ENCODE results near the gene FKBP10. TPM values are rescaled to one million over a fixed set of nuclear protein-coding genes. Genes with fewer than 3 reads are reported as not detected.

The FKBP10 gene
- total RNA-seq, 1 donor from 2014 or later: 154 TPM

GRCh38 chr17:41813699-41814124 lies 908 bp downstream of the FKBP10 start:
- Mint-ChIP-seq H3K27me3 (no peaks in the 10 kb centered on the region), H3K9me3 (ENCODE audit: low read depth) (no peaks in the 10 kb centered on the region), H3K4me3 (ENCODE audit: low read depth) (peak overlapping the region; percentile 91), H3K4me1 (ENCODE audit: low read depth) (peaks cover 19% of the 10 kb centered on the region), H3K36me3 (ENCODE audit: insufficient read depth) (peaks cover 5% of the 10 kb centered on the region), H3K27ac (peak overlapping the region; percentile 86)
- no peak for TF ChIP-seq CTCF (IDR thresholded peaks at IDR 0.05; ENCODE audit: unreplicated experiment)
- no peak for DNase-seq (ENCODE audit: low spot score, unreplicated experiment)

- peak overlapping the region; percentile 91 for H3K4me3 Mint-ChIP-seq (ENCODE audit: low read depth)
- peaks cover 19% of the 10 kb centered on the region for H3K4me1 Mint-ChIP-seq (ENCODE audit: low read depth)
- no peak for DNase-seq (ENCODE audit: low spot score, unreplicated experiment)
- no peaks in the 10 kb centered on the region for H3K27me3 Mint-ChIP-seq
- no peaks in the 10 kb centered on the region for H3K9me3 Mint-ChIP-seq (ENCODE audit: low read depth)
- no peak overlapping the region for H3K27ac Mint-ChIP-seq
- TF ChIP-seq CTCF (IDR thresholded peaks at IDR 0.05; ENCODE audit: unreplicated experiment): no peak
- H3K36me3 Mint-ChIP-seq (ENCODE audit: insufficient read depth): peaks cover 5% of the 10 kb centered on the region
These were observed 1.4 kb downstream of the FKBP10 start for GRCh38 chr17:41814195-41814594.

- Mint-ChIP-seq H3K9me3 (ENCODE audit: low read depth) (no peaks in the 10 kb centered on the region), H3K27ac (no peak overlapping the region), H3K4me1 (ENCODE audit: low read depth) (peaks cover 9% of the 10 kb centered on the region), H3K36me3 (ENCODE audit: insufficient read depth) (peaks cover 2% of the 10 kb centered on the region), H3K27me3 (no peaks in the 10 kb centered on the region), H3K4me3 (ENCODE audit: low read depth) (no peak overlapping the region)
- no peak for TF ChIP-seq CTCF (IDR thresholded peaks at IDR 0.05; ENCODE audit: unreplicated experiment)
- DNase-seq (ENCODE audit: low spot score, unreplicated experiment): no peak
These were observed 4.0 kb downstream of the FKBP10 start for GRCh38 chr17:41816637-41817320.

GRCh38 chr17:41818024-41818423 lies 5.2 kb downstream of the FKBP10 start:
- Mint-ChIP-seq H3K4me1 (ENCODE audit: low read depth) (peaks cover 5% of the 10 kb centered on the region), H3K4me3 (ENCODE audit: low read depth) (no peak overlapping the region), H3K27me3 (no peaks in the 10 kb centered on the region), H3K9me3 (ENCODE audit: low read depth) (no peaks in the 10 kb centered on the region), H3K36me3 (ENCODE audit: insufficient read depth) (peaks cover 2% of the 10 kb centered on the region), H3K27ac (no peak overlapping the region)
- DNase-seq (ENCODE audit: low spot score, unreplicated experiment): no peak
- TF ChIP-seq CTCF (IDR thresholded peaks at IDR 0.05; ENCODE audit: unreplicated experiment): no peak

GRCh38 chr17:41821776-41822175 lies 9.0 kb downstream of the FKBP10 start:
- Mint-ChIP-seq H3K4me1 (ENCODE audit: low read depth) (no peaks in the 10 kb centered on the region), H3K36me3 (ENCODE audit: insufficient read depth) (peaks cover 2% of the 10 kb centered on the region), H3K27ac (peak overlapping the region; percentile 78), H3K27me3 (no peaks in the 10 kb centered on the region), H3K9me3 (ENCODE audit: low read depth) (no peaks in the 10 kb centered on the region), H3K4me3 (ENCODE audit: low read depth) (no peak overlapping the region)
- no peak for TF ChIP-seq CTCF (IDR thresholded peaks at IDR 0.05; ENCODE audit: unreplicated experiment)
- DNase-seq (ENCODE audit: low spot score, unreplicated experiment): no peak
